ENCODE results near the gene PIP4K2B.
A peak's percentile ranks its signal among the peaks of the same experiment; 100 is the strongest.

PIP4K2B gene

GRCh38 chr17:38741921-38742410 lies 57.4 kb downstream of the PIP4K2B start:
- peaks cover 29% of the 10 kb centered on the region for H3K4me1 ChIP-seq (ENCODE audit: control insufficient read depth, low read depth, low read length)
- H3K36me3 ChIP-seq (ENCODE audit: control insufficient read depth, low read depth, low read length) = peaks cover 24% of the 10 kb centered on the region
- no peak overlapping the region for H3K9ac ChIP-seq (ENCODE audit: low read length)

GRCh38 chr17:38741461-38741860 lies 57.9 kb downstream of the PIP4K2B start:
- Histone ChIP-seq H3K27ac (ENCODE audit: low read length) (no peak overlapping the region), H3K36me3 (ENCODE audit: control insufficient read depth, low read depth, low read length) (peaks cover 24% of the 10 kb centered on the region), H3K4me1 (ENCODE audit: control insufficient read depth, low read depth, low read length) (peaks cover 24% of the 10 kb centered on the region), H3K9ac (ENCODE audit: low read length) (no peak overlapping the region), H3K27me3 (ENCODE audit: control insufficient read depth, insufficient read depth, low read length) (no peaks in the 10 kb centered on the region), H3K4me3 (ENCODE audit: low read length) (no peak overlapping the region), H3K9me3 (ENCODE audit: control insufficient read depth, low read depth, low read length) (no peaks in the 10 kb centered on the region)

More at GRCh38 chr17:38741921-38742410, 57.4 kb downstream of the PIP4K2B start:
- no peaks in the 10 kb centered on the region for H3K9me3 ChIP-seq (ENCODE audit: control insufficient read depth, low read depth, low read length)
- H3K27me3 ChIP-seq (ENCODE audit: control insufficient read depth, insufficient read depth, low read length) = no peaks in the 10 kb centered on the region
- no peak overlapping the region for H3K27ac ChIP-seq (ENCODE audit: low read length)
- H3K4me3 ChIP-seq (ENCODE audit: low read length) = no peak overlapping the region

GRCh38 chr17:38740806-38741205 lies 58.5 kb downstream of the PIP4K2B start:
- Histone ChIP-seq H3K9me3 (ENCODE audit: control insufficient read depth, low read depth, low read length) (no peaks in the 10 kb centered on the region), H3K27me3 (ENCODE audit: control insufficient read depth, insufficient read depth, low read length) (no peaks in the 10 kb centered on the region), H3K36me3 (ENCODE audit: control insufficient read depth, low read depth, low read length) (peaks cover 28% of the 10 kb centered on the region), H3K27ac (ENCODE audit: low read length) (peak overlapping the region; percentile 22), H3K9ac (ENCODE audit: low read length) (no peak overlapping the region), H3K4me3 (ENCODE audit: low read length) (no peak overlapping the region), H3K4me1 (ENCODE audit: control insufficient read depth, low read depth, low read length) (peaks cover 17% of the 10 kb centered on the region)

GRCh38 chr17:38740044-38740443 lies 59.3 kb downstream of the PIP4K2B start:
- Histone ChIP-seq H3K27ac (ENCODE audit: low read length) (no peak overlapping the region), H3K9me3 (ENCODE audit: control insufficient read depth, low read depth, low read length) (no peaks in the 10 kb centered on the region), H3K27me3 (ENCODE audit: control insufficient read depth, insufficient read depth, low read length) (no peaks in the 10 kb centered on the region), H3K4me3 (ENCODE audit: low read length) (no peak overlapping the region), H3K9ac (ENCODE audit: low read length) (no peak overlapping the region), H3K36me3 (ENCODE audit: control insufficient read depth, low read depth, low read length) (peaks cover 30% of the 10 kb centered on the region), H3K4me1 (ENCODE audit: control insufficient read depth, low read depth, low read length) (peaks cover 14% of the 10 kb centered on the region)

- Histone ChIP-seq H3K27me3 (ENCODE audit: control insufficient read depth, insufficient read depth, low read length) (no peaks in the 10 kb centered on the region), H3K4me1 (ENCODE audit: control insufficient read depth, low read depth, low read length) (peaks cover 14% of the 10 kb centered on the region), H3K27ac (ENCODE audit: low read length) (no peak overlapping the region), H3K9ac (ENCODE audit: low read length) (no peak overlapping the region), H3K4me3 (ENCODE audit: low read length) (no peak overlapping the region), H3K36me3 (ENCODE audit: control insufficient read depth, low read depth, low read length) (peaks cover 35% of the 10 kb centered on the region), H3K9me3 (ENCODE audit: control insufficient read depth, low read depth, low read length) (no peaks in the 10 kb centered on the region)
Observed at GRCh38 chr17:38739305-38739704, 60.1 kb downstream of the PIP4K2B start.

GRCh38 chr17:38738686-38739085 lies 60.7 kb downstream of the PIP4K2B start:
- H3K36me3 ChIP-seq (ENCODE audit: control insufficient read depth, low read depth, low read length) = peaks cover 36% of the 10 kb centered on the region
- H3K4me1 ChIP-seq (ENCODE audit: control insufficient read depth, low read depth, low read length) = peaks cover 9% of the 10 kb centered on the region
- no peaks in the 10 kb centered on the region for H3K9me3 ChIP-seq (ENCODE audit: control insufficient read depth, low read depth, low read length)
- H3K27me3 ChIP-seq (ENCODE audit: control insufficient read depth, insufficient read depth, low read length) = no peaks in the 10 kb centered on the region
- no peak overlapping the region for H3K9ac ChIP-seq (ENCODE audit: low read length)
- no peak overlapping the region for H3K4me3 ChIP-seq (ENCODE audit: low read length)
- H3K27ac ChIP-seq (ENCODE audit: low read length) = no peak overlapping the region

GRCh38 chr17:38738007-38738662 lies 61.2 kb downstream of the PIP4K2B start:
- H3K27ac ChIP-seq (ENCODE audit: low read length) = no peak overlapping the region
- no peaks in the 10 kb centered on the region for H3K9me3 ChIP-seq (ENCODE audit: control insufficient read depth, low read depth, low read length)
- no peaks in the 10 kb centered on the region for H3K27me3 ChIP-seq (ENCODE audit: control insufficient read depth, insufficient read depth, low read length)
- H3K9ac ChIP-seq (ENCODE audit: low read length) = no peak overlapping the region
- peaks cover 5% of the 10 kb centered on the region for H3K4me1 ChIP-seq (ENCODE audit: control insufficient read depth, low read depth, low read length)
- no peak overlapping the region for H3K4me3 ChIP-seq (ENCODE audit: low read length)
- H3K36me3 ChIP-seq (ENCODE audit: control insufficient read depth, low read depth, low read length) = peaks cover 36% of the 10 kb centered on the region

GRCh38 chr17:38735161-38735997 lies 64.0 kb downstream of the PIP4K2B start:
- Histone ChIP-seq H3K36me3 (ENCODE audit: control insufficient read depth, low read depth, low read length) (peaks cover 36% of the 10 kb centered on the region), H3K27ac (ENCODE audit: low read length) (no peak overlapping the region), H3K27me3 (ENCODE audit: control insufficient read depth, insufficient read depth, low read length) (no peaks in the 10 kb centered on the region), H3K4me1 (ENCODE audit: control insufficient read depth, low read depth, low read length) (no peaks in the 10 kb centered on the region), H3K4me3 (ENCODE audit: low read length) (no peak overlapping the region), H3K9me3 (ENCODE audit: control insufficient read depth, low read depth, low read length) (no peaks in the 10 kb centered on the region), H3K9ac (ENCODE audit: low read length) (no peak overlapping the region)

GRCh38 chr17:38733982-38734973 lies 65.1 kb downstream of the PIP4K2B start:
- Histone ChIP-seq H3K4me3 (ENCODE audit: low read length) (no peak overlapping the region), H3K9me3 (ENCODE audit: control insufficient read depth, low read depth, low read length) (no peaks in the 10 kb centered on the region), H3K4me1 (ENCODE audit: control insufficient read depth, low read depth, low read length) (peaks cover 3% of the 10 kb centered on the region), H3K9ac (ENCODE audit: low read length) (no peak overlapping the region), H3K27ac (ENCODE audit: low read length) (no peak overlapping the region), H3K27me3 (ENCODE audit: control insufficient read depth, insufficient read depth, low read length) (peaks cover 5% of the 10 kb centered on the region), H3K36me3 (ENCODE audit: control insufficient read depth, low read depth, low read length) (peaks cover 28% of the 10 kb centered on the region)

- Histone ChIP-seq H3K27ac (ENCODE audit: low read length) (no peak overlapping the region), H3K36me3 (ENCODE audit: control insufficient read depth, low read depth, low read length) (peaks cover 19% of the 10 kb centered on the region)
Observed at GRCh38 chr17:38733282-38733981, 65.9 kb downstream of the PIP4K2B start.

More at GRCh38 chr17:38733282-38733981, 65.9 kb downstream of the PIP4K2B start:
- Histone ChIP-seq H3K4me3 (ENCODE audit: low read length) (no peak overlapping the region), H3K9ac (ENCODE audit: low read length) (no peak overlapping the region), H3K4me1 (ENCODE audit: control insufficient read depth, low read depth, low read length) (peaks cover 4% of the 10 kb centered on the region), H3K9me3 (ENCODE audit: control insufficient read depth, low read depth, low read length) (no peaks in the 10 kb centered on the region), H3K27me3 (ENCODE audit: control insufficient read depth, insufficient read depth, low read length) (peaks cover 13% of the 10 kb centered on the region)

All from iPS-18a (cell line).